Measurements from ENCODE around the gene ZNF611. TPM values are rescaled to one million over a fixed set of nuclear protein-coding genes. Genes with fewer than 3 reads are reported as not detected.

Gene ZNF611
- total RNA-seq, 1 donor from 2014 or later = 19.9 TPM

DNA sequence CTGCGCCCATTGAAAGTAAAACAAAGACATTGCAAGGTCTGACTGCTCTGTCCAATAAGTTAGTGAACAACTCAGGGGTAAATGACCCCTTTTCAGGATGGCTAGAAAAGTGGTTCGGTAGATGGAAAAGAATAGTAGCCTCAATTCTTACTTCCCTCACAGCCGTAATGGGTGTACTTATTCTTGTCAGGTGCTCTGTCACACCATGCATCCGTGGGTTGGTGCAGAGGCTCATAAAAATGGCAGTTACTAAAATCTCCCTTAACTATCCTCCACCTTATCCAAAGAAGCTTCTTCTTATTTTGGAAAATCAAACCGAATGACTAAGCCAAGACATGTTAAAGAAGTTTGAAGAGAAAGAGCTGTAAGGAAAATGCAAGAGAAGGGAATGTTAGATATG lies 65.3 kb downstream of the ZNF611 start:
- no peak overlapping the region for H3K27ac Mint-ChIP-seq
- Histone ChIP-seq H3K9me3 (ENCODE audit: low read depth) (no peaks in the 10 kb centered on the region), H3F3A (ENCODE audit: low read depth) (peaks cover 4% of the 10 kb centered on the region), H3K36me3 (no peaks in the 10 kb centered on the region), H3K4me2 (no peak overlapping the region), H3K4me3 (no peak overlapping the region), H3K27me3 (no peaks in the 10 kb centered on the region), H3K9ac (no peak overlapping the region), H3K79me2 (ENCODE audit: low read depth) (peaks cover 15% of the 10 kb centered on the region), H4K20me1 (ENCODE audit: low read depth) (no peaks in the 10 kb centered on the region), H2AFZ (replicated peaks) (no peak overlapping the region), H3K27ac (no peak overlapping the region), H3K4me1 (peaks cover 7% of the 10 kb centered on the region)
- DNase-seq (ENCODE audit: low spot score) = no peak
- H3K4me3 Mint-ChIP-seq = no peak overlapping the region
- peaks cover 40% of the 10 kb centered on the region for H3K9me3 Mint-ChIP-seq
- H3K27me3 Mint-ChIP-seq (ENCODE audit: insufficient read depth, low read depth) = no peaks in the 10 kb centered on the region
- peaks cover 42% of the 10 kb centered on the region for H3K36me3 Mint-ChIP-seq
- peaks cover 3% of the 10 kb centered on the region for H3K4me1 Mint-ChIP-seq
- TF ChIP-seq EZH2 (IDR thresholded peaks at IDR 0.05) = no peak

DNA sequence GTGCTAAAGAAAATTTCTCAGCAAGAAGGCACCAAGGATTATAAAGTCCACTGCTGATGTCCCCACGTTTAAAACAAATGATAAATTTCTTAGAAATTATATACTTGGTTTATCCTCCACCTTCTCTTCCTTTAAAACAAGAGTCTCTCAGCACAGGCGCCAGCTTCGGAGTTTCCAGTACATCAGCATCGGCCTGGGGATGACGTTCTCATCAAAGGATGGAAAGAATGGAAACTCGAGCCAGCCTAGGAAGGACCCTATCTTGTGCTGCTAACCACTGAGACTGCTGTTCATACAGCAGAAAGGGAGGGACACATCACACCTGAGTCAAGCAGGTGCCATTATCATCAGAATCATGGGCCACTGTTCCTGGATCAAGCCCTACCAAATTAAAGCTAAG lies 66.9 kb downstream of the ZNF611 start:
- Histone ChIP-seq H3K27me3 (no peaks in the 10 kb centered on the region), H3K4me3 (no peak overlapping the region), H3K79me2 (ENCODE audit: low read depth) (peaks cover 11% of the 10 kb centered on the region), H4K20me1 (ENCODE audit: low read depth) (peaks cover 7% of the 10 kb centered on the region), H3K4me2 (no peak overlapping the region), H3K27ac (no peak overlapping the region), H3K9ac (no peak overlapping the region), H3K9me3 (ENCODE audit: low read depth) (no peaks in the 10 kb centered on the region), H3F3A (ENCODE audit: low read depth) (peaks cover 4% of the 10 kb centered on the region), H3K36me3 (no peaks in the 10 kb centered on the region), H2AFZ (replicated peaks) (no peak overlapping the region), H3K4me1 (peaks cover 15% of the 10 kb centered on the region)
- H3K36me3 Mint-ChIP-seq = peaks cover 38% of the 10 kb centered on the region
- DNase-seq (ENCODE audit: low spot score) = no peak
- peaks cover 31% of the 10 kb centered on the region for H3K9me3 Mint-ChIP-seq
- peaks cover 6% of the 10 kb centered on the region for H3K4me1 Mint-ChIP-seq
- TF ChIP-seq EZH2phosphoT487 (IDR thresholded peaks at IDR 0.05) (no peak), EZH2 (IDR thresholded peaks at IDR 0.05) (no peak)
- TF ChIP-seq, protein P1, sequence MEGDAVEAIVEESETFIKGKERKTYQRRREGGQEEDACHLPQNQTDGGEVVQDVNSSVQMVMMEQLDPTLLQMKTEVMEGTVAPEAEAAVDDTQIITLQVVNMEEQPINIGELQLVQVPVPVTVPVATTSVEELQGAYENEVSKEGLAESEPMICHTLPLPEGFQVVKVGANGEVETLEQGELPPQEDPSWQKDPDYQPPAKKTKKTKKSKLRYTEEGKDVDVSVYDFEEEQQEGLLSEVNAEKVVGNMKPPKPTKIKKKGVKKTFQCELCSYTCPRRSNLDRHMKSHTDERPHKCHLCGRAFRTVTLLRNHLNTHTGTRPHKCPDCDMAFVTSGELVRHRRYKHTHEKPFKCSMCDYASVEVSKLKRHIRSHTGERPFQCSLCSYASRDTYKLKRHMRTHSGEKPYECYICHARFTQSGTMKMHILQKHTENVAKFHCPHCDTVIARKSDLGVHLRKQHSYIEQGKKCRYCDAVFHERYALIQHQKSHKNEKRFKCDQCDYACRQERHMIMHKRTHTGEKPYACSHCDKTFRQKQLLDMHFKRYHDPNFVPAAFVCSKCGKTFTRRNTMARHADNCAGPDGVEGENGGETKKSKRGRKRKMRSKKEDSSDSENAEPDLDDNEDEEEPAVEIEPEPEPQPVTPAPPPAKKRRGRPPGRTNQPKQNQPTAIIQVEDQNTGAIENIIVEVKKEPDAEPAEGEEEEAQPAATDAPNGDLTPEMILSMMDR (IDR thresholded peaks at IDR 0.05) = no peak
- no peaks in the 10 kb centered on the region for H3K27me3 Mint-ChIP-seq (ENCODE audit: insufficient read depth, low read depth)
- H3K27ac Mint-ChIP-seq = no peak overlapping the region
- H3K4me3 Mint-ChIP-seq = no peak overlapping the region

DNA sequence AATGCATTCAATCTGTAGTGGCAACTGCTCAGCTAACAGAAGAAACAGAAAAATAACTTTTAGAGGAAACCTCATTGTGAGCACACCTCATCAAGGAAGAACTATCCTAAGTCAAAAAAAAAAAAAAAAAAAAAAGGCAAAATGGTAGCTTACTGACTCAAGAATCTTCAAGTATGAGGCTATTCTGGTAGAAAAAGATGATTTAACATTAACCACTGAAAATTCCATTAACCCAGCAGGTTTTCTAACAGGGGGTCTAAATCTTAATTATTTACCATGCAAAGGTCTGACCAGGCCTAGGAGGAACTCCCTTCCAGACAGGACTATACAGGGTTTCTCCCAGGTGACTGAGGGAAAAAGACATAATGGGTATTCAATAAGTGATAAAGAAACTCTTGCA lies 68.3 kb downstream of the ZNF611 start:
- Histone ChIP-seq H3K27ac (no peak overlapping the region), H4K20me1 (ENCODE audit: low read depth) (peaks cover 7% of the 10 kb centered on the region), H3K9ac (no peak overlapping the region), H3K4me1 (peaks cover 15% of the 10 kb centered on the region), H3K9me3 (ENCODE audit: low read depth) (no peaks in the 10 kb centered on the region), H3F3A (ENCODE audit: low read depth) (peaks cover 4% of the 10 kb centered on the region), H3K79me2 (ENCODE audit: low read depth) (peaks cover 6% of the 10 kb centered on the region), H3K4me3 (no peak overlapping the region), H3K36me3 (no peaks in the 10 kb centered on the region), H3K4me2 (no peak overlapping the region), H2AFZ (replicated peaks) (no peak overlapping the region), H3K27me3 (no peaks in the 10 kb centered on the region)
- peaks cover 23% of the 10 kb centered on the region for H3K9me3 Mint-ChIP-seq
- TF ChIP-seq EZH2 (IDR thresholded peaks at IDR 0.05) (no peak), EZH2phosphoT487 (IDR thresholded peaks at IDR 0.05) (no peak)
- TF ChIP-seq, protein P1 (IDR thresholded peaks at IDR 0.05) = no peak
- H3K27ac Mint-ChIP-seq = no peak overlapping the region
- no peaks in the 10 kb centered on the region for H3K27me3 Mint-ChIP-seq (ENCODE audit: insufficient read depth, low read depth)
- peaks cover 45% of the 10 kb centered on the region for H3K36me3 Mint-ChIP-seq
- H3K4me3 Mint-ChIP-seq = no peak overlapping the region
- peaks cover 6% of the 10 kb centered on the region for H3K4me1 Mint-ChIP-seq
- DNase-seq (ENCODE audit: low spot score) = no peak

DNA sequence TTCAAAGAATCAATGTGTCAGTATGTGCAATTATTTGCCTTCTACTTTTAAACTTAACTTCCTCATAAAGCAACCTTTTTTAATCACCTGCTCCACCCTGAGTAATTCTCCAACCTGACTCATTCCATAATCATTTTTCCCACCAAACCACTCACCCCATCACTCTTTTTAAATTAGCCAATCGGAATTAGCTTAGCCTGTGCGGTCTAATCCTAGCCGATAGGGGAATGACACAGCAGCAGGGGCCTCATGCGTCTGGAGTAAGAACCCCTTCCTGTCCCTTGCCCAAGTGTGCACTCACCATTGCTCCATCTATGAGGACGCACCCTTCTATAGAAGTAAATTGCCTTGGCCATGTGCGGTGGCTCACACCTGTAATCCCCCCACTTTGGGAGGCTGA lies 69.3 kb downstream of the ZNF611 start:
- Histone ChIP-seq H3K4me3 (no peak overlapping the region), H3K9me3 (ENCODE audit: low read depth) (no peaks in the 10 kb centered on the region), H3K27me3 (no peaks in the 10 kb centered on the region), H3K4me1 (peaks cover 15% of the 10 kb centered on the region), H3K36me3 (no peaks in the 10 kb centered on the region), H3F3A (ENCODE audit: low read depth) (peaks cover 4% of the 10 kb centered on the region), H2AFZ (replicated peaks) (no peak overlapping the region), H3K9ac (no peak overlapping the region), H3K79me2 (ENCODE audit: low read depth) (peaks cover 6% of the 10 kb centered on the region), H3K27ac (no peak overlapping the region), H4K20me1 (ENCODE audit: low read depth) (peaks cover 7% of the 10 kb centered on the region), H3K4me2 (no peak overlapping the region)
- no peak for TF ChIP-seq EZH2 (IDR thresholded peaks at IDR 0.05)
- TF ChIP-seq EZH2phosphoT487 (IDR thresholded peaks at IDR 0.05) = no peak
- TF ChIP-seq, protein P1 (IDR thresholded peaks at IDR 0.05) = no peak
- Mint-ChIP-seq H3K27me3 (ENCODE audit: insufficient read depth, low read depth) (no peaks in the 10 kb centered on the region), H3K27ac (no peak overlapping the region), H3K4me3 (no peak overlapping the region), H3K36me3 (peaks cover 47% of the 10 kb centered on the region), H3K4me1 (peaks cover 6% of the 10 kb centered on the region), H3K9me3 (peaks cover 23% of the 10 kb centered on the region)
- DNase-seq (ENCODE audit: low spot score) = no peak
